ENCODE results near the gene CERS4. TPM values are rescaled to one million over a fixed set of nuclear protein-coding genes. Genes with fewer than 3 reads are reported as not detected.

The CERS4 gene
- total and polyA plus RNA-seq, 2 of the 8 experiments (the other 6 are each of a cell fraction or from before 2014, with no cell fraction given) = 88.2 to 179 TPM

DNA sequence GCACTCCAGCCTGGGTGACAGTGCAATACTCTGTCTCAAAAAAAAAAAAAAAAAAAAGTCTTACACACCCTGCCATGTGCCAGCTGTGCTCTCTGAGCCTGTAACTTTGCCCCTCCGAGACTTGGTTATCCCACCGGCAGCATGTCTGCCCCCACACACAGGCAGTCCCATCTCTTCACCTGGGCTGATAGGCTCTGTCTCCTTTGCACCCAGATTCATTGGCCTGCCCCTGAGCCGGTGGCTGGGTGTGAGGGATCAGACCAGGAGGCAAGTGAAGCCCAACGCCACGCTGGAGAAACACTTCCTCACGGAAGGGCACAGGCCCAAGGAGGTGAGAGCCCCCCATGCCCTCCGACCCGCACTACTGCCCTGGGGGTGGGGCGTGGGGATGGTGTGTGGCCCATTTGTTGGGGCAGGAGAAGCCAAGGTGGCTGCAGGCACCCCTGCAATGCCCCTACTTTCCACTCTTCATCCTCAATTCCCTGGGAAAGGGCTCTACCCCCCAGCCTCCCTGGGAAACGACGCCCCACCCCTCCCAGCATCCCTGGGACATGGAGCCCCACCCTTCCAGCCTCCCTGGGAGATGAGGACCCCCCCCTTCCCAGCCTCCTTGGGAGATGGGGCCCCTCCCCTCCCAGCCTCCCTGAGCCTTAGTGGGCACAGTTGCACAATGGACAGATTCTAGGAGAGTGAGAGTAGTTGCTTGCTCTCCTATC, 45.3 kb downstream of the CERS4 start:
- H2BK120ac ChIP-seq (replicated peaks; ENCODE audit: low read depth, low read length) = no peak overlapping the region
- H2BK12ac ChIP-seq (ENCODE audit: low read depth, low read length) = no peak overlapping the region
- H4K91ac ChIP-seq (replicated peaks; ENCODE audit: insufficient read length, low read length) = no peak overlapping the region
- no peak overlapping the region for H3K9ac ChIP-seq (replicated peaks in 1 of 4; ENCODE audit: extremely low read depth in 1 of 4, low read depth in 3 of 4, low read length in 3 of 4)
- H3K4ac ChIP-seq (replicated peaks; ENCODE audit: insufficient read length, low read depth, low read length) = no peak overlapping the region
- POLR2A ChIA-PET (ENCODE audit: partially characterized antibody) = interaction anchor here (1.0 to 2.1 kb wide), 3 partner anchors 14 to 97 kb away, joined by 3 to 9 read pairs (median 6); no protein-coding TSS in a partner anchor
- no peaks in the 10 kb centered on the region; the same call in 1 of the 2 replicates for H3K79me1 ChIP-seq (ENCODE audit: low read depth, low read length)
- FAIRE-seq (no peak), DNase-seq (ENCODE audit: low read depth in 1 of 2, low spot score in 2 of 2) (no peak)
- 86% methylated on average over 9 of the region's 11 CpGs; no CpG with 5 or more reads in 1 of the 2 experiments for WGBS, 2 experiments (ENCODE audit: extremely low coverage in 1 of 2, insufficient coverage in 1 of 2, insufficient read length in 1 of 2, insufficient replicate concordance in 2 of 2, low coverage in 1 of 2, low lambda C conversion rate in 2 of 2, missing lambda C conversion rate in 1 of 2)
- H4K8ac ChIP-seq (ENCODE audit: extremely low read depth, insufficient read depth, low read length) = 0 out of 2 replicates have a peak overlapping the region, but pooled peaks have one; percentile 35
- no peaks in the 10 kb centered on the region for H3K23me2 ChIP-seq (ENCODE audit: low read depth, low read length)
- H3K14ac ChIP-seq (ENCODE audit: insufficient read length) = no peak overlapping the region
- no peak overlapping the region for H3K23ac ChIP-seq (ENCODE audit: insufficient read length)
- H4K20me1 ChIP-seq (replicated peaks in 1 of 2; ENCODE audit: control insufficient read depth in 1 of 2, insufficient read depth in 2 of 2, low read length in 2 of 2) = peaks cover 5 to 8% of the 10 kb centered on the region in 2 experiments
- no peaks in the 10 kb centered on the region for H3K27me3 ChIP-seq (replicated peaks in 1 of 4; ENCODE audit: control insufficient read depth in 3 of 4, extremely low read depth in 1 of 4, insufficient read depth in 3 of 4, low read length in 3 of 4)
- H2AFZ ChIP-seq (ENCODE audit: low read length) = no peak overlapping the region
- TF ChIP-seq ZNF274 (IDR thresholded peaks at IDR 0.05; ENCODE audit: borderline replicate concordance, extremely low read depth, low read length) = no peak
- no peak for TF ChIP-seq SP1 (IDR thresholded peaks at IDR 0.05; ENCODE audit: low read depth, low read length)
- no peak for TF ChIP-seq EP300 (IDR thresholded peaks at IDR 0.05; ENCODE audit: borderline replicate concordance in 1 of 2, low read depth in 2 of 2, low read length in 2 of 2)
- TF ChIP-seq POLR2AphosphoS5 (IDR thresholded peaks at IDR 0.05; ENCODE audit: low read depth, low read length) = no peak; the same call in 1 of the 2 replicates
- no peak for TF ChIP-seq BRCA1 (IDR thresholded peaks at IDR 0.05; ENCODE audit: low read depth, low read length)
- H3K4me2 ChIP-seq (ENCODE audit: insufficient read depth in 1 of 2, low read depth in 2 of 2, low read length in 2 of 2) = no peak overlapping the region
- no peak overlapping the region for H2AK5ac ChIP-seq (ENCODE audit: low read depth, low read length)
- H2BK15ac ChIP-seq (ENCODE audit: low read length) = no peak overlapping the region
- H3K4me1 ChIP-seq (replicated peaks in 1 of 4; ENCODE audit: control insufficient read depth in 3 of 4, insufficient read depth in 4 of 4, low read length in 3 of 4) = peaks cover 0 to 2% (median 0%) of the 10 kb centered on the region in 4 experiments; a peak in 1 of 7 replicates
- H3K56ac ChIP-seq (replicated peaks; ENCODE audit: insufficient read length, low read depth, low read length) = no peak overlapping the region
- no peak overlapping the region for H4K5ac ChIP-seq (ENCODE audit: insufficient read length, low read depth, low read length)
- no peaks in the 10 kb centered on the region for H3K9me3 ChIP-seq (ENCODE audit: insufficient read depth in 2 of 2, low read depth in 1 of 2, low read length in 1 of 2)
- H2BK5ac ChIP-seq (ENCODE audit: low read depth, low read length) = no peak overlapping the region
- no peaks in the 10 kb centered on the region for H3K79me2 ChIP-seq (ENCODE audit: control insufficient read depth in 1 of 2, insufficient read depth in 2 of 2, low read length in 2 of 2)
- H3K36me3 ChIP-seq (ENCODE audit: control insufficient read depth in 2 of 4, insufficient read depth in 4 of 4, low read length in 3 of 4) = peaks cover 8 to 31% (median 24%) of the 10 kb centered on the region in 4 experiments; a peak in 7 of 8 replicates
- H3K27ac ChIP-seq (ENCODE audit: low read depth, low read length) = no peak overlapping the region
- H3K4me3 ChIP-seq (ENCODE audit: extremely low read depth in 1 of 4, insufficient read depth in 2 of 4, low read depth in 3 of 4, low read length in 4 of 4) = no peak overlapping the region
- CTCF ChIA-PET (ENCODE audit: partially characterized antibody) = interaction anchor here (1.2 to 2.1 kb wide), 3 partner anchors 12 to 86 kb away, joined by 3 to 10 read pairs (median 9); no protein-coding TSS in a partner anchor
- H2BK20ac ChIP-seq (ENCODE audit: low read length) = no peak overlapping the region
- no peak overlapping the region for H3K18ac ChIP-seq (ENCODE audit: extremely low read depth, low read length)
